AG04450 (cell line): ENCODE results near the gene SCAMP1. TPM values are rescaled to one million over a fixed set of nuclear protein-coding genes. Genes with fewer than 3 reads are reported as not detected.

Source experiments
- CTCF ChIA-PET: fragments of 300-600, 350-600 bp; formaldehyde crosslinking; extraction: SDS; loops from one replicate; lab custom pipeline; 2022; ENCODE audit warnings: antibody characterized with exemption, inconsistent platforms; lab: Charles Lee
- POLR2A ChIA-PET: fragments of 350-600 bp; formaldehyde crosslinking; extraction: SDS; loops from one replicate; lab custom pipeline; 2021; ENCODE audit warnings: antibody characterized with exemption, inconsistent platforms; lab: Yijun Ruan, JAX
- DNase-seq: peaks from one replicate; pipeline ENCODE4 v3.0.0-alpha.2; 2011; ENCODE audit warnings: low read depth, low spot score
- H3K27ac ChIP-seq: one replicate; pipeline ENCODE4 v1.5.1; 2012; ENCODE audit warnings: low read depth, low read length, control low read depth
- H3K27me3 ChIP-seq: one replicate; pipeline ENCODE4 v1.6.0; 2012; ENCODE audit warnings: low read length; ENCODE audit not compliant: control insufficient read depth, insufficient read depth
- H3K4me3 ChIP-seq: 2 replicates; pipeline ENCODE4 v1.5.1; 2011; ENCODE audit warnings: mild to moderate bottlenecking, low read depth, low read length, control low read depth
- H3K9me3 ChIP-seq: 2 replicates; pipeline ENCODE4 v1.5.1; 2012; ENCODE audit warnings: low read length; ENCODE audit not compliant: control insufficient read depth, insufficient read depth
- CTCF ChIP-seq: IDR thresholded peaks from 2 replicates; pipeline ENCODE4 v1.5.1; 2011; ENCODE audit warnings: low read depth, low read length, control low read depth, inconsistent platforms
- polyA plus RNA-seq: library from polyadenylated mRNA; depleted of rRNA; stranded (reverse); fragments of >200 nt; gene quantifications from 2 replicates; pipeline ENCODE4 v1.2.3, GENCODE V29; 2011

SCAMP1 gene
- polyA plus RNA-seq, 1 experiment = 44.6 TPM

GRCh38 chr5:78334811-78335210, 25.6 kb upstream of the SCAMP1 start:
- ChIA-PET CTCF (interaction anchor here (1.1 to 1.6 kb wide), 3 partner anchors 26 to 39 kb away, joined by 3 to 4 read pairs (median 3); no protein-coding TSS in a partner anchor), POLR2A (interaction anchor here (1.2 kb wide), 1 partner anchor 174 kb away, joined by 5 read pairs; no protein-coding TSS in a partner anchor)
- peaks cover 6% of the 10 kb centered on the region for H3K9me3 ChIP-seq
- H3K4me3 ChIP-seq = no peak overlapping the region
- no peak for TF ChIP-seq CTCF
- DNase-seq = no peak
- H3K27me3 ChIP-seq = no peaks in the 10 kb centered on the region
- H3K27ac ChIP-seq = no peak overlapping the region

- CTCF ChIA-PET = interaction anchor here (0.7 kb wide), 1 partner anchor 584 kb away, joined by 3 read pairs; no protein-coding TSS in a partner anchor
- peaks cover 6% of the 10 kb centered on the region for H3K9me3 ChIP-seq
- DNase-seq = no peak
These were observed 24.4 kb upstream of the SCAMP1 start for GRCh38 chr5:78335976-78336375.

DNA sequence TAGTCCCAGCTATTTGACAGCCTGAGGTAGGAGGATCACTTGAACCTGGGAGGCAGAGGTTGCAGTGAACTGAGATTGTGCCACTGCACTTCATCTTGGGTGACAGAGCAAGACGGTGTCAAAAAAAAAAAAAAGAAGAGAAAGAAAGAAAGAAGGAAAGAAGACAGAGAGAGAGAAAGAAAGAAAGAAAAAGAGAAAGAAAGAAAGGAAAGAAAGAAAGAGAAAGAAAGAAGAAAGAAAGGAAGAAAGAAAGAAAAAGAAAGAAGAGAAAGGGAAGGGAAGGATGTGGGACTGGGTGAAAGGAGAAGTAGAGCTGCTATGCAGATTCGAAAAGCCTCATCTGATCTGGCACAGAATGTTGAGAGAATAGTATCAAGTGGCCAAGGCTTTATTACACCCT, 23.7 kb upstream of the SCAMP1 start:
- DNase-seq = no peak
- Histone ChIP-seq H3K27ac (no peak overlapping the region), H3K9me3 (peaks cover 6% of the 10 kb centered on the region), H3K4me3 (no peak overlapping the region), H3K27me3 (no peaks in the 10 kb centered on the region)
- no peak for TF ChIP-seq CTCF
- CTCF ChIA-PET = no interaction called here
- POLR2A ChIA-PET = no interaction called here

More at GRCh38 chr5:78335976-78336375, 24.4 kb upstream of the SCAMP1 start:
- POLR2A ChIA-PET = no interaction called here
- Histone ChIP-seq H3K27ac (no peak overlapping the region), H3K27me3 (no peaks in the 10 kb centered on the region), H3K4me3 (no peak overlapping the region)
- no peak for TF ChIP-seq CTCF

DNA sequence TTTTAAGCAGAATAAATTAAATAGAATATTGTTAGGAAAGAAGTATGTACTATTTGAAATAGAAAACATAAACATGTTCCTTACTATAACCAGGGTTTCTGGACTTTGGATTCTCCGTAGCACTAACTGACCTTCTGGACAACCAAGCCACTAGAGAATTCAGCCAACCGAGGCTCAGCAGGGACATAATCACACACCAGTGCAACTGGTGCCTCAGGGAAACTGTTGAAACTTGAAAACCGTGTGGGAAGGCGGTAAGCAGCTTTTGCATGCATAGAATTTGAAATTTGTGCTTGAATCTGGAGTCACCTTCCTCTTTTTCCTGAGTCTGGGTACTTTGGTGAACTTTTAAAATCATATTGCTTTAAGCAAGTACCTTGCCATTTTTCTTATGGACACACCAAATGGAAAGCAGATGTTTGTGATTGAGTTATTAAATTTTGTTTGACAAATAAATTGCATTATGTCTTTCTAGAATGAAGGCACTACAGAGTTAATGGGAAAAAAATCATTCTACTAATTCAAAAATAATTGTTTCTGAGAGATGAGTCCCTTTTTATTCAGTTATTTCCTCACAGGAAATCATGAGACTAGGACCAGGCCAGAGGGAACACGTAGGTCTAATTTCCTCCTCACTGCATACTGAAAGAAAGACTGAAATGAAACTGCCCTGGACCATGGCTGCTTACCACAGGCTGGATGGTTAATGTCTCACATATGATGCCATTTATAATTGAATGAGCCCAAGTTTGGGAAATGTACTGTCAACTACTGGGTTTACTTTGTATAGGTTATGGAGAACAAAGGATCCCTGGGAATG, 20.6 kb upstream of the SCAMP1 start:
- no peak for DNase-seq
- no peak overlapping the region for H3K4me3 ChIP-seq
- H3K27me3 ChIP-seq = no peaks in the 10 kb centered on the region
- no peak overlapping the region for H3K27ac ChIP-seq
- POLR2A ChIA-PET = no interaction called here
- CTCF ChIA-PET = no interaction called here
- TF ChIP-seq CTCF = no peak
- peaks cover 6% of the 10 kb centered on the region for H3K9me3 ChIP-seq

- Histone ChIP-seq H3K9me3 (peaks cover 6% of the 10 kb centered on the region), H3K27me3 (no peaks in the 10 kb centered on the region), H3K4me3 (no peak overlapping the region), H3K27ac (no peak overlapping the region)
- ChIA-PET POLR2A (no interaction called here), CTCF (interaction anchor here (1.1 kb wide), 1 partner anchor 13 kb away, joined by 3 read pairs; no protein-coding TSS in a partner anchor)
- DNase-seq = no peak
- TF ChIP-seq CTCF = no peak
These were observed 19.0 kb upstream of the SCAMP1 start for GRCh38 chr5:78341440-78341839.
